GM18909 (cell line): ENCODE data around the gene TNRC6B.
"Not testable (repeated sequence)": the region's sequence is repeated elsewhere in the genome, so short reads cannot be mapped to it uniquely, and the experiment has no call there.

Source experiments
- ATAC-seq: cut with Tn5 transposase; IDR thresholded peaks from one replicate; pipeline ENCODE4 v1.9.1; 2021; ENCODE audit warnings: mild to moderate bottlenecking; ENCODE audit not compliant: unreplicated experiment, poor library complexity

TNRC6B gene

DNA sequence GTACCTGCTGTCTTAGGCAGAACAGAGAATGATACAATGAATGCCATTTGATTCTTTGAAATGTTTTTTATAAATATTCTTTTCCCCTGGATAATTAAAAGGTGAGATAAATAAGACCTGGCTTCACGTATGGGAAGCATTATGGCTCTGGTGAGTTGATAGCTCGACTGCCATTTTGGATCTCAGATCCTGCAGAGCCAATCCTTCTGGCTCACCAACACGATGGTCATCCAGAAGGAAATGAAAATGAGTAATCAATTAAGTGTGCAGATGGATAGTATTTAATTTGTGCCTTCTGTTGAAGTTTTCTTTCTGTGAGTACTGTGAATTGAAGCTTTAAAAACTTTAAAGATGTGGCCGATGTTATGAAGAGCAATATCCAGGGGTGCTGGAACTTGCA, 2.7 kb downstream of the TNRC6B start:
- ATAC-seq, result no peak

DNA sequence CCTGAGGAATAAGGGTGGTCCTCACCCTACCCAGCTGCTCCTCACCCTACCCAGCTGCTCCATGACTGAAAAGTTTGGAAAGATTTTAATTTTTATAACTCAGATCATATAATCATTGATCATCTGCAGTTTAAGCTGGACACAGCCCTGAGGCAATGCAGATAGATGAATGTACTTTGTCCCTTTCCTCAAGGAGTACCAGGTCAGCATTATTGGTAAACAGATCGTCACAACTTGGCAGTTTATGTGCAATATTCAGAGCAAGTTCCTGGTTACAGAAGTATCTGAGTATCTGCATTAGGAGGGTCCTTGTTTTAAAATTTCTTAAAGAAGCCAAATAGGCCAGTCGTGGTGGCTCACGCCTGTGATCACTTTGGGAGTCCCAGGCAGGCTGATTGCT, 3.6 kb downstream of the TNRC6B start:
- ATAC-seq, result no peak

GRCh38 chr22:40182231-40182835, 4.6 kb downstream of the TNRC6B start:
- ATAC-seq, result no peak

DNA sequence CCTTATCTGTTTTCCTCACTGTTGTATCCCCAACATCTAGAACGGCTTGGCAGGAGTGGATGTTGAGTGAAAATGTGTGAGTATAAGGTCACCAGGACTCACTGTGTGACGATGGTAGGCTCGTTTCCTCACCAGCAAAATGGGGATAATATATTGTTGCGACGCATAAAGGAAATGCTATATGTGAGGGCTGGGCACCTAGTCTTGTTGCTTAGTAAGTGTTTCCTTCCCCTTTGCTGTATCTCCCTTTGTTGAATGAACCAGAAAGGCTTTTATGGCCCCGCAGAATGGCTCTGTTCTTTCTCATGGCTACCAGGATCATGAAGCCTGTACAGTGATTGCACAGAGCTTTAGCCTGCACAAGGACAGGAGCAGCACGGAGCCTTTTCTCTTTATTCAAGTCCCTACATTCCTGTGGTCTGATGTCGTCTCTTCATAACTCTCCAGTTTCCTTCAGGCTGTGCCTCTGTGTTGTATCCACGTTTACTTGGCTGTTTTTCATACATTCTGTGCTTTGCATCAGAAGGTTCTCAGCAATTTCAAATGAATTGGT, 5.4 kb downstream of the TNRC6B start:
- ATAC-seq, result no peak

DNA sequence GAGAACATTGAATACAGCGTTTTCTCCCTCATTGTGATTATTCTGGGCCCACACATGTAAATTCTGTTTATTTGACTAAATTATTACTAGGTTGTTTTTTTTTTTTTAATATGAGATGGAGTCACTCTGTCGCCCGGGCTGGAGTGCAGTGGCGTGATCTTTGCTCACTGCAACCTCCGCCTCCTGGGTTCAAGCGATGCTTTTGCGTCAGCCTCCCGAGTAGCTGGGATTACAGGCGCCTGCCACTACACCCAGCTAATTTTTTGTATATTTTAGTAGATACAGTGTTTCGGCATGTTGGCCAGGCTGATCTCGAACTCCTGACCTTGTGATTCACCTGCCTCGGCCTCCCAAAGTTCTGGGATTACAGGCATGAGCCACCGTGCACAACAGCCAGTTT, 5.9 kb downstream of the TNRC6B start:
- ATAC-seq, result not testable (repeated sequence)

GRCh38 chr22:40187389-40187788, 9.7 kb downstream of the TNRC6B start:
- ATAC-seq, result no peak

- ATAC-seq, result no peak
Measured at GRCh38 chr22:40189997-40190396, 12.3 kb downstream of the TNRC6B start.

DNA sequence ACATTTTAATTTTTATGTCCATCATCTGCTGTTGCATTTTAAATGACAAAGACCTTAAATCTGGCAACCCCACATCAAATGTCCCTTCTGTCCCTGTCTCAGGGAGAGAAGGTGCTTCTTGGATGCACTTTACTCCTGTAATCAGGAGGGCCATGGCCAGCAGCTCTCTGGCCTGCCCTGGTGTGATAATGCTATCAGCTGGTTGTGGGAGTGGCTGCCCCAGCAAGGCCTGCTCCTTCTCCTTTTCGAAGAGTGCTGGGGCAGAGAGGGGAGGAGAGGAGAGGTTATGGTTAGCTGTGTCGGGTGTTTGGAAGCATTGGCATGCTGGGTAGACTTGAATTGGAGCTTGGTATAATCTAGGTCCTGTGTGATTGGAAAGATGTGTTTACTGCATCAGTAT, 12.8 kb downstream of the TNRC6B start:
- ATAC-seq, result no peak

DNA sequence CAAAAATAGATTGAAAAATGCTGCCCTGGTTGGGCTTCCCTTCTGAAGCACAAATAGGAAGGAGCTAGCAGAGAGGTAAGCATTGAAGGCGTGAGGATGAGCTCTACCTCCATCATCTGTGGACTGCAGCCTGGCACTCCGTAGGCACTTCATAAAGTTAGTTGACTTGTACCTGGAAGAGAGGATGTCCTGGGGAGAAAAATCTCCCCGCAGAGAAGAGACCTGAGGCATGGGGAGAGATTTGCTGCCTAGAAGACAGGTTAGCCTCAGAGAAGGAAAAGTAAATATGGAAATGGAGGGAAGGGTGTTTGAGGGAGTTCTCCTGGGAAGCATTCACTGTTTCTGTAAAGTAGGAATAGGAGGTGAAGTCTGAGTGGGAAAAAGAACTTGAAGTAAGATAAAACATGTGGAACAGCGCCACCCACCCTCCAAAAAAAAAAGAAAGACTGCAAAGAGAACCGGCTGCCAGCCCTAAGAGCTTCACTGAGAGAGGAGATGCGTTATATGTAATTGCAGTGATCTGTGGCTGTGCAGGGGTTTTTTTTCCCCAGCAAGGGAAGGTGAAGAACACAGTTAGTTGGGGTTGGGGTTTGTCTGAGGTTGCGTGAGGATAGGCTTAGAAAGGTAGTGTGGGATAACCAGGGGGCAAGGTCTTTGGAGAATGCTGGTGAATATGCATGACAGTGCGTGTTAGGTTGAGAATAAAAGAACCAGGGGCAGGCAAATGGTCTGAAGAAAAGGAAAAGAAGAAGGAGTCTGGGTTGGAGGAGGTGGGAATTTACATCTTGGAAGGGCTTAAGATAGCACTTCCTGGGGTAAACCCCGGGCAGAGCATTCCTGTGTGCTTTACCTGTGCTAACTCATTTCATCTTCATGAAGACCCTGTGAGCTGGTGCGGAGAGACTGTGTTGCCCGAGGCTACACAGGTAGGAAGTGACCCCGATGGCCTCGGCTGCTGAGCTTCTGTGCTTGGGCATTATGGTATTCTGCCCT, 16.0 kb downstream of the TNRC6B start:
- ATAC-seq, result no peak

DNA sequence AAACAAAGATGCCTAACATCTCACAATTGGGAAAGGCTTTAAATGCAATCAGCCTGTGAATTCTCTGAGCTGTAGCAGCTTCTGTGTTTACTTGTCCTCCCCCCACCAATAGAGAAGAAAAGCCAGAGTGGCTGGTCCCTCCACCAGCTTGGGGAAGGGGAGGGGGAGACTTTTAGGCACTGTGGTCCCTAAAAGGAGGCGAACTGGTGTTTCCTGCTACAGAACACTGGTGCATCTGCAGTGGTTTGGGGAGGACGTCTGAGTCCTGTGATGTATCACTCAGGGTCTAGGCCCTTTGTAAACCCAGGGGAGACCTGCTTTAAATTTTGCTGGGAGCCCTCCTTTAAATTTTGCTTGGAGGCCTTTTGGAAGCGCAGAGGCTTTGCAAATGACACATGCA, 16.9 kb downstream of the TNRC6B start:
- no peak for ATAC-seq

DNA sequence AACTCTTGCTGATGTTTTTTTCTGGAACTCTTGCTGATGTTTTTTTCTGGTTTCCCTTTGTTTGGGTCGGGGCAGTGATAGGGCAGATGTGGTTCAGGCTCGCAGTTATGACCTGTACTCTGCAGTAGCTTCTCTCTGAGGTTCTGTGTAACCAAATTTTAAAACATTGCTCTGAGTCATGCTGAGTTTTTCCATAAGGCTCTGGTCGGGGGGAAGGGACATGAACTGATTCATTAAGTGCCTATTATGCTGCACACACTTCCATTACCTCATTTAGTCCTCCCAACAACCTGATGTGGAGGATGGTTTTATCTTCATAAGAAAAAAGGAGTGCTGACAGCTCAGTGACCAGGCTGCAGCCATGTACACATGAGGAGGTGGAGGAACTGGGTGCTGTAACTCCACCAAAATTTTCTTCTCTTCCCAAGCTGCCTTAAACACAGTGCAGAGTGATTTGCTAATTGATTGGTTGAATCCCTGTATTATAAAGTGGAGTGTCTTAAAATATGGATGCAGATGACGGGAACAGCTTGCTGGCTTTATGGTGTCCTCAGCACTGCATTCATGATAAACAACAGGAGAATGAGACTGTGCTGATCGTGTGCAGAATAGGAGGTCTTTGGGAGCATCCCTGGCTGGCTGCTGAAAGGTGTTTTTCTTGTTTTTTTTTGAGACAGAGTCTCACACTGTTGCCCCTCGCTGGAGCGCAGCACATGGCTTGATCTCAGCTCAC, 19.1 kb downstream of the TNRC6B start:
- no peak for ATAC-seq

- not testable (repeated sequence) for ATAC-seq
Measured at GRCh38 chr22:40197421-40197820, 19.7 kb downstream of the TNRC6B start.

- ATAC-seq, result no peak
Measured at GRCh38 chr22:40198733-40199132, 21.0 kb downstream of the TNRC6B start.

- ATAC-seq, result no peak
Measured at GRCh38 chr22:40199223-40199622, 21.5 kb downstream of the TNRC6B start.

DNA sequence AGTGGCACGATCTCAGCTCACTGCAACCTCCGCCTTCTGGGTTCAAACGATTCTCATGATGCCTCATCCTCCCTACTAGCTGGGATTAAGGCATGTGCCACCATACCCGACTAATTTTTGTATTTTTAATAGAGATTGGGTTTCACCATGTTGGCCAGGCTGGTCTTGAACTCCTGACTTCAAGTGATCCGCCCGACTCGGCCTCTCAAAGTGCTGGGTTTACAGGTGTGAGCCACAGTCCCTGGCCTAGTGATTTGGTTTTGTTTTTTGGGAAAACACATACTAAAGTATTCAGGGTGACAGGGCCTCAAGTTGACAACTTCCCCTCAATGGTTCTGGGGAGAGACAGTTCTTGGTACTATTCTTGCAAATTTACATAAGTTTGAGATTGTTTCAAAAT, 22.1 kb downstream of the TNRC6B start:
- ATAC-seq, result no peak

DNA sequence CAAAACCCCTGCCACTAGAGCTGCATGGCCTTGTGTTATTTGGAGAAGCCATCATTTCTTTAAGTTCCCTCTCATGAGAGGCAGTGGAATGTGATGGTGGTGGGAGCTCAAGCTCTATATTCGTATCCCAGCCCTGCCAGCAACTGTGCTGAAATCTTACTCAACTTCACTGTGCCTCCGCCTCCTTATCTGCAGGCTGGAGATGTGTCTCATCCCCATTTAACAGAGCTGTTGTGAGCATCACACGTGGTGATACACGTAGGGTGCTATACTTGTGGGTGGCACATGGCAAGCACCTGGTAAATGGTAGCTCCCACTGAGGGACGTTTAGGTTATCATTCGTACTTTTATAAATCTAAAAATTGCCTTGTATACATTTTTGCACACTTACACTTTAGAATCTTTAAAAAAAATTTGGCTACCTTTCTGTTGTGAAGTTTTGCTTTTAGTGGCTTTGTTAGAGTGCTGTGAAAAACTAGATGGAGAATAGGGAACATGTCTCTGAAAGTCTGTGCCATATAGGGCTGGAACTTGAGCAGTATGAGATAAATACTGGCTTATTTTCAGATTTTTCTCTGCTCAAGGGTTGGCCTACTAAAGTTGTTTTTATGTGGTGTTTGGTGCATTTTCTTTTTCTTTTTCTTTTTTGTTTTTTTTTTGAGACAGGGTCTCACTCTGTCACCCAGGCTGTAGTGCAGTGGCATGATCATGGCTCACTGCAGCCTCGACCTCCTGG, 23.2 kb downstream of the TNRC6B start:
- no peak for ATAC-seq

- no peak for ATAC-seq
Measured at GRCh38 chr22:40202225-40202944, 24.7 kb downstream of the TNRC6B start.

- no peak for ATAC-seq
Measured at GRCh38 chr22:40203572-40203971, 25.8 kb downstream of the TNRC6B start.

DNA sequence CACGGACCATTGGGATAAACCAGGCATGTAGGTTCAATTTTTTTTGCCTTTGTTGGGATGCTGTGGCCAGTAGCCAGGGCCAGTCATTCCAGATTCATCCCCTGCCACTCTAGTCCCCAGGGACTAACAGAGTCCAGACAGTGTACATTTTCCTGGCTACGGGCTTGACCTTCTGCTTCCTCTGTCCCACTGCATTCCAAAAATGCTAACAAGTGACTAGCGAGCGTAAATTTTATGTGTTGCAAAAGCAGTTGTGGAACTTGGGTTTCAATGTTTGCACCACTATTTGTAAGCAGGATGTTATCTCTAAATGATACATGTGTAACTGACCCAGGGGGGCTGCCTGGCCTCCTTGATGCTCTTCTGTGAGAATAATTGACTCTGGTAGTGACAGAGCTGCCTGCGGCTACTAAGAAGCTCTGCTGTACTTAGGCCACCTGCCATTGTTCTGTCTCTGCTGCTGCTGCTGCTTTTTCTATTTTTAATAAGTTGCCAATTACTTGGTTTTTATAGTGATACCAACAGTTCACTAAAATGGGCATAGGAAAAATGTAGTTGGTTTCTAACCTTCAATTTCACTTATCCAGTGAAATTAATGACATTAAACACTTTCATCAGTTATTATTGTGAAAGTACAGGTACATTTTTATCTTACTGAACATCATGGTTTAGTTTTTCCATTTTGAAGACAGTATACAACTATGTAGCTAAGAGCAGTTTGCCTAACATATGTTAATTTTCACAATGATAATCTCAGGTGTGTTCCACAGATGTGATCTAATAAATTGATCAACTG, 26.8 kb downstream of the TNRC6B start:
- no peak for ATAC-seq
